Measurements from ENCODE around the gene LHX8.
"Not testable (repeated sequence)": the region's sequence is repeated elsewhere in the genome, so short reads cannot be mapped to it uniquely, and the experiment has no call there.

The LHX8 gene

GRCh38 chr1:75133750-75134646 is at the start of gene LHX8:
Gene LHX8, plus strand, starts transcription at chr1:75134388. Its CDS starts 2,227 bp downstream, at chr1:75136615.
- no peak for ATAC-seq
- no peak for DNase-seq

GRCh38 chr1:75085931-75086330 is 48.3 kb upstream of the LHX8 start:
- no peak for ATAC-seq
- no peak for DNase-seq

- DNase-seq: no peak
- no peak for ATAC-seq
Measured at GRCh38 chr1:75087278-75087677, 46.9 kb upstream of the LHX8 start.

- ATAC-seq (no peak), DNase-seq (no peak)
Measured at GRCh38 chr1:75092141-75092540, 42.0 kb upstream of the LHX8 start.

DNA sequence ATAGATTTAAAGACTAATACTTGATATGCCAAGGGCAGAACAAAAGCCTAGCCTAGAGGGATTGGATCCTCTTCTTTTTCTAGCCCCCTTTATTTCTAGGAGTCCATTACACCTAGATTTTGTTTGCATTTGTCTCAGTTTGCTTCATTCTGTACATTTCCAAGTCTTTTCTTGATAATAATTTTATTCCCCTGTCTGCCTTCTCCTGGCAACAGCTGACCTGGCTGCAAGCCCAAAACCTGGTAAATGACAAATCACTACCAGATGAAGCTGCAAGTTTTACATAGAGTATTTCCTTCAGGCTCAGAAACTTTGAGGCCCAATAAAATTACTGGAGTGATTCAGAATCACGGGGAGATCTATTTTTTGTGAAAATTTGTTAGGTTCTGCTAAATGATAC is 36.5 kb upstream of the LHX8 start:
- no peak for ATAC-seq
- DNase-seq: no peak

DNA sequence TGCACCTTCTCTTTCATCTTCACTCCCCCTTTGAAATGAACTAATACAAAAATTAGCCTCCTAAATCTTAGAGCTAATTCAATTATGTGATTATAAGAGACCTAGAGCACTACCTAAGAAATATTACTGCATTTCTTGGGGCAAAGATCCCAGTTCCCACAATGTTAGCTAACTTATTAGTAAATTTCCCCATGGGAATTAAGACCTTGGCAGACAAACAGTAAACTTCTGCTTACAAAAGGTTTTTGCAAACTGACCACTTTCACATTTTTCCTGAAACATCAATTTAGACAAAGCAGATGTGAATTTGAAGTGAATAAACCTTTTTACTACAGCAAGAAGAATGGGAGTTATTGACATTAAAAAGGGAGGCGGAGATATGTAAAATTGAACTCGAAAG is 34.6 kb upstream of the LHX8 start:
- DNase-seq (no peak), ATAC-seq (no peak)

DNA sequence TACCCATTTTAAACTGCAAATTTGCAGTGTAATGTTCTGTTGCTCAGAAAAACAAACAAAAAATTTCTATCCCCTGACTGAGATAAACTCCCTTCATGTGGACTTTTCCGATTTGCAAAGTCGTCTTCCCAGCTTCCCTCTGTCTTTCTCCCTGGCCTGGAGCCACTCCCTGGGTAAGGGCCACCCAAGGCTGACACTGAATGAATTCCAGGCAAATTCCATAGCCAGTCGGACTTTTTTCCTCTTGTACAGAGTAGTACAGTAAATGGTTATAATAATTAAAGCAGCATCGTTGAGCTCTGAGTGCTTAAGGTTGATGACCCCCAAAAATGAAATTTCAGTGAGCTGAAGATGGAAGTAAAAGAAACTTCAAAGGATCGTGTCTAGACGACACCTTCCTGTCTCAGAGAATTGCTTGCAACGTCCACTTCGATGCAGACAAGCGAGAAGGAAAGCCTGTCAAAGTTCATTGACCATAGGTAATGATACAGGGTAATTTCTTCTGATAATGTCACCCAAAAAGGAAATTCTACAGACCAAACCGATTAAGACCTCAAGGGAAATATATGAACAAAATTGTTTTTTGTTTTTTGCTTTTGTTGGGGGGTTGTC is 33.6 kb upstream of the LHX8 start:
- no peak for DNase-seq
- ATAC-seq: no peak

DNA sequence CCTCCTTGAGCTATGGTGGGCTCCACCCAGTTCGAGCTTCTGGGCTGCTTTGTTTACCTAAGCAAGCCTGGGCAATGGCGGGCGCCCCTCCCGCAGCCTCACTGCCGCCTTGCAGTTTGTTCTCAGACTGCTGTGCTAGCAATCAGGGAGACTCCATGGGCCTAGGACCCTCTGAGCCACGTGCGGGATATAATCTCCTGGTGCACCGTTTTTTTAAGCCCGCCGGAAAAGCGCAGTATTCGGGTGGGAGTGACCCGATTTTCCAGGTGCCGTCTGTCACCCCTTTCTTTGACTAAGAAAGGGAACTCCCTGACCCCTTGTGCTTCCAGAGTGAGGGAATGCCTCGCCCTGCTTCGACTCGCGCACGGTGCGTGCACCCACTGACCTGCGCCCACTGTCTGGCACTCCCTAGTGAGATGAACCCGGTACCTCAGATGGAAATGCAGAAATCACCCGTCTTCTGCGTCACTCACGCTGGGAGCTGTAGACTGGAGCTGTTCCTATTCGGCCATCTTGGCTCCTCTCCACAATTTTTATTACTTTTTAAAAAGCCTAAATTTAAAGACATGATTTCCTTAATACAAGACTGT is 21.7 kb upstream of the LHX8 start:
- not testable (repeated sequence) for ATAC-seq, DNase-seq

DNA sequence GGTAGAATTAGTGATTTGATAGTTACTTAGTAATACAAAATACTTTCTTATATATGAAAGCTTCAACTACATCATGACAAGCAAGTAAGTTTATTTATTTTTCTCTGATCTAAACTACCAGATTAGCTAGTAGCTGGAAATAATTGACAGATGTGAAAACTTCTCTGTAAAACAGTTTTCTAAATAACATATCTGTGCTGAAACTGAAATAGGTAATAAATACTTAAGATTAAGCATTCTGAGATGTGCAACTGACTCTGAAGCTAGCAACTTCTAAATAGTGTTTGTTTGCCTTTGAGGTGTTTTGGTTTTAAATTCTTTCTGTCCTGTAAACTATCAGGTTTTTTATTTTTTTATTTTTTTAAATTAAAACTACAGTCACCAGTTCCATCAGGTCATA is 18.5 kb upstream of the LHX8 start:
- no peak for DNase-seq

GRCh38 chr1:75123756-75124155 is 10.4 kb upstream of the LHX8 start:
- no peak for DNase-seq
- no peak for ATAC-seq

More for the DNA sequence above, 18.5 kb upstream of the LHX8 start:
- no peak for ATAC-seq

DNA sequence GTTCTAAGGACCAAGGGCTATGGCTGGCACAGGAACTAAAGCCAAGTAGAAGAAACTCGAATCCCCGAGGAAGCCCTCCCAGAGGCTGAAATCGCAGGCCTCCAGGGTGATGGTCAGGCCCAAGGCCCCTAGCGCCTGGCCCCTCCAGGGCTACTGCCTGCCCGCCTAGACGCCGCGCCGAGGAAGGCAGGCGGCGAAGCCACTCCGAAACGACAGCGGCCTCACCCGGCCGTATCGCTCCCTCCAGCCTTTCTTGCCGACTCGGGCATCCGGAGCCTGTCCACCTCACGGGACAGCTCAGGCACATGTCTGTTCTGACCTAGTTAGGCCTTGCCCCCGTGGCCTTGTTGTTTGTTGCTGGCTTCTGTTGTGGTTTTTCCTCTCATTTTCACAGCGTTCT is 9.7 kb upstream of the LHX8 start:
- DNase-seq: no peak
- no peak for ATAC-seq

DNA sequence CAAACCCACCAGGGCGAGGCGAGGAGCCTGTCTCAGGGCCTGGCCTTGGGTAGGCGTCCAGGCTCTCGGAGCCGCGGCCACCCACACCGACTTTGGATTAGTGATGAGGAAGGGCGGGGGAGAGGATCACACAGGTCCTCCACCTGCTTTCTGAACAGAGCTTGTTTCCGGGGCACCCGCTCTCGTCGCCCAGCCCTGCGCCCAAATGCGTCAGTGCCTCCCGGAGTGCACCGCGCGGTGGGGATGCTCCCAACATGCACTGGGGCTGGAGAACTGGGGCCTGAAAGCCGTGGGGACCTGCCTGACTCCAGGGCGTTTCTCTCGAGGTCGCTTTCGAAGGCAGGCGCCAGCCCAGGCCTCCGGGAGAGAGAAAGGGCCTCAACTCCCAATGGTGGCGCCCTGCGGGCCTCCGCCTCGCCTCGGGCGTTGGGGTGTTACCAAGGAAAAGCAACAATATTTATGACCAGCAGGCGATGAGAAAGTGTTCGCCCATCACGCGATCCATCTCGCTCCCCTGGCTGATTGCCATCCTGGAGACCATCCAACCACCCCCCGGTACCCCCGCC is 8.9 kb upstream of the LHX8 start:
- ATAC-seq (no peak), DNase-seq (no peak)

DNA sequence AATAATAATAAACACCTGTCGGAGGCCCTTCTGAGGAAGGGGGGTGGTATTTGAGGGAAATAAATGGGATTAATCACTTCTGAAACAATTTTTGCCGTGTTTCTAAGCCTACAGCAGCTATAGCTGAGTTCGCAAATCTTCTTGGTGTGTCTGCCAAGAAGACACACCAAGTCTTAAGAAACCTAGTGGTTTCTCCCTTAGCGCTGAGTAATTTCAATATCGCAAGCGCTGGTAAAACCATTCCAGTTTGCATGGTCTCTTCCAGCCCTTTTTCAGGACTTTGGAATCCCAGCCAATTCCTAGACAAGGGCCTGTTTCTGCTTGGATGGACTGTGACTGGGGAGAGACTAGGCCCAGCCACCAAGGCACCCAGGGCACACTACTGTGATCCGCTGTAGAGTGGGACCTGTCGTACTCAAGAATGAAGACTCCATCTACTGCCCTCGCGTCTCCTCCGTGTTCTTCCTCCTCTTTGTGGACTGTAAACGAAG is 7.5 kb upstream of the LHX8 start:
- ATAC-seq (no peak), DNase-seq (no peak)

- ATAC-seq (no peak), DNase-seq (no peak)
Measured at GRCh38 chr1:75127916-75128717, 6.1 kb upstream of the LHX8 start.

- ATAC-seq (no peak), DNase-seq (no peak)
Measured at GRCh38 chr1:75129660-75129982, 4.6 kb upstream of the LHX8 start.

DNA sequence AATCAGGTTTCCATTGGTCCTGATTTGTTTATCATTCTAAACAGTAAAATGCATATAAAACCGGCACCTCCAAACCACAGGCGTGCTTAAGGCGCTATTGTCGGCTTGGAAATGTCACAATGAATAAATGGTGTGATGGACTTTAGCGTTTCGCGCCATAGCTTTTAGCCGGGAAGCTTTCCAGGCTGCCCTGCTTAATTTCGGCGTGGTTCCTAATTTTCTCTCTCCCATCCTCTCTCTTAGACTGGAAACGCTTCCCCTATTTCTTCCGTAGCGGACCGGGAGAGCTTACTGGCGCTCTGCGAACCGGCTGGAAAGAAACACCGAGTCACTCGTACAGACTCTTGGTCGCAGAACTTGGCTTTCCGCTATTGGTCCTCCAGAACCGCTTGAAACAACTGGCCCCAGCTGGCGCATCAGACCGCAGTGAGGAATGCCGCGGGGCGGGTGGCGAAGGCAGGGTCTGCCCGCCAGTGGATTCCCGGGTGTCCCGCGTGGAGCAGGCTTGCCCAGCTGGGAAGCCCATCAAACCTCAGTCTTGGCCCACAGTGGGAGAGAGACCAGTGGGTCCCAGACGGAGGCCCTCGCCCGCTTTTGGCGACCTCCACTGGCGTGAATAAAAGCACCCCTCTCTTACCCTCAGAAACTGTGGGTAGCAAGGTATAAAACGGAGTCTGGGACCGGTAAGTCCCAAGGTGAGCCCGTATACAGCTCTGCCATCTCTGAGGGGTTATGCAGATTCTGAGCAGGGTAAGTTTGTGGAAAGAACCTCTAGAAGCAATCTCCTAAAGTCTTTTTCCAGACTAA is 4.0 kb upstream of the LHX8 start:
- DNase-seq: no peak
- no peak for ATAC-seq

DNA sequence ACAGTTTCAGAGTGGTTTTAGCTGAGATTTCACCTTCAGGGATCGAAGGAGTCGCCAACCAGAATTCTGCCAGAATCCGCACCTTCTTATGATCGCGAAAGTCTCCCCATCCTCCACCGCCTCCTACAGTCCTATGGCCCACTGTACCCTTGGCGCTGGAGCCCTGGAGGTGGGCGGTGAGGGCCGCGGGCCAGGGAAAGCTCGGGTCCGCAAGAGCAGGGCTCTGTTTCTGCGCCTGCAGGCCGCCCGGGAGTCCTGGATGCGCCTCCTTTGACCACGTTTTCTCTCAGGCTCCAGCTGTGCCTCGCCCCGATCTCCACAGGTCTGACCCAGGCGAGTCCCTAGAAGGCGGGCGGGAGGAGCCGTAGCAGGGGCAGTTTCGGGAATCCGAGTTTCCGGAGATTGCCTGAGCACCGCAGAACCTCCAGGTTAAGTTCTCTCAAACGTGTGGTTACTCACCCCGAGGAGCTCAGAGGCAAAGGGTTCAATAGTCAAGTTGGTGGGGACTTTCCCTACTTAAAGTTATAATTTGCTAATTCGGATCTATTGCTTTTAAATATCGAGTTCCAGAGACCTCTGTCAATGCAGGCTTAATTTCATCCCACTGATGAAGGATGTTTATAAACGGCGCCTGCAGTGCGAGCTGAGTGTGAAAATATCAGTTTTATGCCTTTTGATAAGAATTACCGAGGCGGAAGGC is 3.2 kb upstream of the LHX8 start:
- no peak for ATAC-seq
- DNase-seq: no peak

DNA sequence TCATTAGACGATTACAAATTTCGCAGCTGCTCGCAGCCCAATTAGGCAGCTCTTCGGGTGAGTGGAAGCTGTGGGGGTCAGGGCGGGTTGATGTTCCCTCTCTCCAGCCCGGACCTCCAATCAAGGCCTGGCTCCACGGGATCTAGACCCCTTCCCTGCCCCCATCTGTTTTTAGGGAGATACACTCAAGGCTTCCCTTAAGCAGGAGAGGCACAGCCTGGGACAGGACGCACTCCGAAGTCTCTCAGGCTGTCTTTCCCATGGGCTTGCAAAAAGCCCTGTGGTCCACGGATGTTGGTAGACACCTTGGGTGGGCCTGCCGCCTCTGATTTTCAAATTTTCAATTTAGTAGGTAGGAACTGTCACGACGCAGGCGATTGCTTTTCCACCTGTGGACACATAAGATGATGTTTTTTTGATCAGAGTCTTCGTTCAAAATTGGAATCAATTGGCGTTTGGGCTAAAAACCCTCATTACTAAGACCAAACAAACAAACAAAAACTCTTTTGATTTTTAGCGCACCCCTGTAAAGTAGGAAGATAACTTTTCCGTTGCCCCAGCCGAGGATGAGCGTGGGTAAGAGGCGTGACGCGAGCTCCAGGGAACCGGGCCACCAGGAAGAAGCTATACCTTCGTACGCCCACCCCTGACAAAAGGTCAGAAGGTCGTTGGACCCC is 2.5 kb upstream of the LHX8 start:
- ATAC-seq: no peak
- no peak for DNase-seq

DNA sequence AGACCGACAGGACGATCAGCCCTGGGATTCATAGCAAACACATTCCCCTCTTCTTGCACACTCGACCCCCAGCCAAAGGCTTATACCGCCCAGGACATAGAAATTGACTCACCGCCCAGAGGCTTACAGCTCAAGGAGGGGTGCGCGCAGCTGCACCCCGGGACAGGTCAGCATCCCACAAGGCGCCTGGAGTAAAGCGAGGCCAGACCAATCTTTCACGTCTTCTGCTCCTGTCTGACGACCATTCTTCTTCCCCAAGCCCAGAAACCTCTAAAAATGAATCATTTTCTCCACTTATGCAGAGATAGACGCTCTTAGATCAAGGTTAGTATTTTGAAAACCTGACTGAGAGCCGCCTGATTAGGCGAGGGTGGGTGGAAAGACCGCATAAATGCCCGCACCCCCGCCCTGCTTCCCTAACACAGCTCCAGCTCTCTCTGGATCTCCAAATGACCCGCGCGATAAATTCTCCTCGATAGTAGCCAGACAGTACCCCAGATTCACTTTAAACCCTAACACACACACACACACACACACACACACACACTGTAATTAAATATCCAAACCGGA is 1.9 kb upstream of the LHX8 start:
- no peak for DNase-seq
- ATAC-seq: no peak

Measured in stimulated activated naive CD8-positive, alpha-beta T cell treated with anti-CD3 and anti-CD28 coated beads, Interleukin-15, Interleukin-2, amounts not matched to agents 100 U/mL and 50 U/mL, for 24 hours (primary cell).